ENCODE measurements around the gene CCDC90B.

The CCDC90B gene

DNA sequence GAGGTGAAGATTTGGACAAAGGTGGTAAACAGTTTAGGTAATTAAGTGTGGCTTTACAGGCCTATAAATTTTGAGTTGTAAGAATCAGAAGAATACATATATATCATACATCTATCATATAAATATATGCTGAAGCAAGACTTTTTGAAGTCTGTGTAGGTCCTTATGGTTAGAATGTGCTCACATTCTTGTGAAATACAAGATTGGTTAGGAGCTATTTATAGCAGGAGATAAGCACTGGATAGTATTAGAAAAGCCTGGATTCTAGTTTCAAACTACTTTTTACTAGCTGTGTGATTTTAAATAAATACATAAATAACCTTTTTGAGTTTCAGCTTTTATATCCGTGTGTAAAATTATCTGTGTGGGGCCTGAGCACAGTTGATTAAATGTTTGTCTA, 50.3 kb downstream of the CCDC90B start:
- DNase-seq (ENCODE audit: low read depth) = no peak

- DNase-seq (ENCODE audit: low read depth) = no peak
These were observed 62.7 kb downstream of the CCDC90B start for GRCh38 chr11:83223457-83223856.

DNA sequence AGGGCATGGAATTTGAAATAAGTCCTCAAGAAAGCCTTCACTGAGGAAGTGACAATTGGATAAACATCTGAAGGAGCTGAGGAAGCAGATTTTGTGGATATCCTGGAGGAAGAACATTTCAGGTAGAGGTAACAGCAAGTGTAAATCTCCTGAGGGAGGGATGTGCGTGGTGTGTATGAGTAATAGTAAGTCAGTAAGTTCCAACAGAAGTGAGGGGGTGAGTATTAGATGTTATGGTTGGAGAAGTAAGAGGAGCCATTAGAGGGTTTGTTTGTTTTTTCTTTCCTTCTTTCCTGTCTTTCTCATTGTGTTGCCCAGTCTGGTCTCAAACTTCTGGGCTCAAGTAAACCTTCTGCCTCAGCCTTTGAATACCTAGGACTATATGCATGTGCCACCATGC, 63.7 kb downstream of the CCDC90B start:
- no peak for DNase-seq (ENCODE audit: low read depth)

DNA sequence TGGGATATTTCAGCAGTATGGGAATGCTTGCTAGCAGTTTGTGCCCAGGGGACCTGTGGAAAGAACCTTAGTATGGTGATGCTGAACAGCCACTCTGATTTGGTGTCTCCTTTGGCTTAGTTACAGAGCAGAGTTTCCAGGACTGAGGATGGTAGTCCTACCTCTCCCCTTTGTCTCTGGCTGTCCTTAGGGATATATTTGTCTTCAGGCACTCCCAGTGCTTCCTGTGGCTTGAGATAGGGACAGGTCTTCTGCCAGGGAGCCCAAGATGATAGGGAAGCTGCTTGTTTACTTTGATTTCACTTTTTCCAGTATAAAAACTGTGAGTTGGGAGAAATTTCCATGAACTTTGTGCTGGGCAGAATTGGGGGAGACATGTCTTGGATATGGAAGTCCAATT, 64.5 kb downstream of the CCDC90B start:
- no peak for DNase-seq (ENCODE audit: low read depth)

GRCh38 chr11:83220260-83220659, 65.9 kb downstream of the CCDC90B start:
- no peak for DNase-seq (ENCODE audit: low read depth)

DNA sequence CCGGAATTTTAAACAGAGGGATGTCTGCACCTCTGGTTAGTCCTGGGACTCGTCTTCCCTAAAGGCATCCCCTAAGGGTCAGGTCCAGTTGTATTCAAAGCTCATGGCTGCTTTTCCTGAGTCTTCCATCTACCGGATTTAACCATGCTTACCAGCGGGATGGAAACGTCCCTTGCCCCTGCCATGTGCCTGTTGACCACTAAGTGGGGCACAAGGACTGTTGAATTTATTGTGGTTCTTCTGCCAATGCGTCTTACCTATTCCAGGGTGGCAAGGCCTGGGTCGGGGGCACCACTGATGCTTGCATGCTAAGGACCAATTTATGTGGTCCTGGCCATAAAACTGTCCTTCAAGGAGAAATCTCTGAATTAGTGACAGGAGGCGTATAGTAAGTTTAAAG, 67.1 kb downstream of the CCDC90B start:
- DNase-seq (ENCODE audit: low read depth) = no peak

All from GM04504 (cell line).